H1 (cell line): ENCODE results near the gene LTB. TPM values are rescaled to one million over a fixed set of nuclear protein-coding genes. Genes with fewer than 3 reads are reported as not detected.

Experiments
- POU5F1 ChIP-seq: IDR thresholded peaks from 2 replicates; pipeline ENCODE4 v1.6.1; 2011; ENCODE audit warnings: low read depth, mild to moderate bottlenecking, low read length, moderate library complexity
- SIN3A ChIP-seq, 2 experiments: IDR thresholded peaks in 1 of 2; conservative IDR thresholded peaks in 1 of 2; 2 replicates each; pipeline ENCODE4 v1.6.1; 2011 to 2012; ENCODE audit warnings: low read length in 2 of 2, improper control_type of control experiment in 1 of 2, low read depth in 1 of 2, mild to moderate bottlenecking in 1 of 2
- SUZ12 ChIP-seq: fragments of 200-600 bp; sonication (generic); IDR thresholded peaks from 2 replicates; pipeline ENCODE4 v1.6.1; 2012; ENCODE audit warnings: mild to moderate bottlenecking, inconsistent platforms, low read length, moderate library complexity, mixed read lengths
- TAF7 ChIP-seq: optimal IDR thresholded peaks from 2 replicates; pipeline ENCODE3; 2011; ENCODE audit warnings: low read depth, mild to moderate bottlenecking, inconsistent platforms, low read length, moderate library complexity, borderline replicate concordance
- ZNF274 ChIP-seq: IDR thresholded peaks from 2 replicates; pipeline ENCODE4 v1.7.0; 2012; ENCODE audit warnings: low read length, borderline replicate concordance; ENCODE audit errors: extremely low read depth
- polyA plus RNA-seq, 7 experiments: library from polyadenylated mRNA; depleted of rRNA in 3 of 7; stranded (reverse) in 5 of 7; unstranded in 2 of 7; fragments of >200 nt in 5 of 7; fragments of 200-250 nt in 2 of 7; gene quantifications; 1 replicate in 5 of 7; 2 replicates in 1 of 7; 4 replicates in 1 of 7; pipeline versions ENCODE4 v1.2.1 to v1.2.3, GENCODE V29; 2011 to 2013; ENCODE audit warnings: missing spikeins in 2 of 7, mixed read lengths in 2 of 7
- total RNA-seq: library from RNA; stranded (reverse); fragmentation: NEBNext Ultra II Directional; extraction: Animal tissue kit (Norgen Biotek cat#: 25700); gene quantifications from 2 replicates; pipeline ENCODE4 v1.2.1, GENCODE V29; 2021

The LTB gene
- total and polyA plus RNA-seq, 2 of the 8 experiments (the other 6 are each of a cell fraction or from before 2014, with no cell fraction given), result 0.43 to 0.47 TPM

- no peak for TF ChIP-seq POU5F1
- TF ChIP-seq ZNF274, result no peak
- TF ChIP-seq SIN3A (conservative IDR thresholded peaks at IDR 0.05 in 1 of 2, IDR thresholded peaks at IDR 0.05 in 1 of 2; ENCODE audit: low read depth in 1 of 2, low read length in 2 of 2), result no peak
- no peak for TF ChIP-seq TAF7
- no peak for TF ChIP-seq SUZ12
Observed at GRCh38 chr6:31558318-31558625, 24.0 kb downstream of the LTB start (continued).
